ENCODE measurements around the gene CCDC170. TPM values are rescaled to one million over a fixed set of nuclear protein-coding genes. Genes with fewer than 3 reads are reported as not detected.
A peak's percentile ranks its signal among the peaks of the same experiment; 100 is the strongest.

CCDC170 gene
- total RNA-seq, 1 donor from 2014 or later: not detected

DNA sequence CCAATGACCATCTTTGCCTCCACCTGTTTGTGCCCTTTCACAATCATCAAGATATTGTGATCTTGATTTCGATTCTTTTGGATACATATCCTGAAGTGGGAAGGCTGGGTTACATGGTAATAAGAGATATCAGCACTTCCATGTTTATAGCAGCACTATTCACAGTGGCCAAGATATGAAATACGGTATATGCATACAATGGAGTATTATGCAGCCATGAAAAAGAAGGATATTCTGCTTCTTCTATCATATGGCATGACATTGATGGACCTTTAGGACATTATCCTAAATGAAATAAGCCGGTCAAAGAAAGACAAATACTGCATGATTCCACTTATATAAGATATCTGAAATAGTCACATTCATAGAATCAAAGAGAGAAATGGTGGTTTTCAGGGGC is 144.0 kb downstream of the CCDC170 start:
- H3K36me3 ChIP-seq (ENCODE audit: control insufficient read depth, insufficient read depth, low read length): no peaks in the 10 kb centered on the region
- no peak for DNase-seq (ENCODE audit: low read depth)
- no peaks in the 10 kb centered on the region for H3K27me3 ChIP-seq (ENCODE audit: control insufficient read depth, insufficient read depth, low read length)
- no peak for FAIRE-seq
- H3K4me3 ChIP-seq (ENCODE audit: low read depth, low read length): no peak overlapping the region
- TF ChIP-seq, protein P1, sequence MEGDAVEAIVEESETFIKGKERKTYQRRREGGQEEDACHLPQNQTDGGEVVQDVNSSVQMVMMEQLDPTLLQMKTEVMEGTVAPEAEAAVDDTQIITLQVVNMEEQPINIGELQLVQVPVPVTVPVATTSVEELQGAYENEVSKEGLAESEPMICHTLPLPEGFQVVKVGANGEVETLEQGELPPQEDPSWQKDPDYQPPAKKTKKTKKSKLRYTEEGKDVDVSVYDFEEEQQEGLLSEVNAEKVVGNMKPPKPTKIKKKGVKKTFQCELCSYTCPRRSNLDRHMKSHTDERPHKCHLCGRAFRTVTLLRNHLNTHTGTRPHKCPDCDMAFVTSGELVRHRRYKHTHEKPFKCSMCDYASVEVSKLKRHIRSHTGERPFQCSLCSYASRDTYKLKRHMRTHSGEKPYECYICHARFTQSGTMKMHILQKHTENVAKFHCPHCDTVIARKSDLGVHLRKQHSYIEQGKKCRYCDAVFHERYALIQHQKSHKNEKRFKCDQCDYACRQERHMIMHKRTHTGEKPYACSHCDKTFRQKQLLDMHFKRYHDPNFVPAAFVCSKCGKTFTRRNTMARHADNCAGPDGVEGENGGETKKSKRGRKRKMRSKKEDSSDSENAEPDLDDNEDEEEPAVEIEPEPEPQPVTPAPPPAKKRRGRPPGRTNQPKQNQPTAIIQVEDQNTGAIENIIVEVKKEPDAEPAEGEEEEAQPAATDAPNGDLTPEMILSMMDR (IDR thresholded peaks at IDR 0.05; ENCODE audit: insufficient read depth, low read length, severe bottlenecking): no peak

DNA sequence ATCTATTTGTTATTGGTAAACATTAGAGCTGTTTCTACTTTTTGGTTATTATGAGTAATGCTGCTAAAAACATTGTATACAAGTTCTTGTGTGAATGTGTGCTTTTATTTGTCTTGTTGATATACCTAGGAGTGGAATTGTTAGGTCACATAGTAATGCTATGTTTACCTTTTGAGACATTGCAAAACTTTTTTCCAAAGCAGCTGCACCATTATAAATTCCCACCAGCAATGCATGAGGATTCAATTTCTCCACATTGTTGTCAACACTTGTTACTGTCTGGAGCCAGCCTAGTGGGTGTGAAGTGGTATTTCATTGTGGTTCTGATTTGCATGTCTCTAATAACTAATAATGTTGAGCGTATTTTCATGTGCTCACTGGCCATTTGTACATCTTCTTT is 145.9 kb downstream of the CCDC170 start:
- no peak overlapping the region for H3K4me3 ChIP-seq (ENCODE audit: low read depth, low read length)
- DNase-seq (ENCODE audit: low read depth) (no peak), FAIRE-seq (no peak)
- H3K27me3 ChIP-seq (ENCODE audit: control insufficient read depth, insufficient read depth, low read length): no peaks in the 10 kb centered on the region
- H3K36me3 ChIP-seq (ENCODE audit: control insufficient read depth, insufficient read depth, low read length): no peaks in the 10 kb centered on the region
- TF ChIP-seq, protein P1 (IDR thresholded peaks at IDR 0.05; ENCODE audit: insufficient read depth, low read length, severe bottlenecking): no peak

DNA sequence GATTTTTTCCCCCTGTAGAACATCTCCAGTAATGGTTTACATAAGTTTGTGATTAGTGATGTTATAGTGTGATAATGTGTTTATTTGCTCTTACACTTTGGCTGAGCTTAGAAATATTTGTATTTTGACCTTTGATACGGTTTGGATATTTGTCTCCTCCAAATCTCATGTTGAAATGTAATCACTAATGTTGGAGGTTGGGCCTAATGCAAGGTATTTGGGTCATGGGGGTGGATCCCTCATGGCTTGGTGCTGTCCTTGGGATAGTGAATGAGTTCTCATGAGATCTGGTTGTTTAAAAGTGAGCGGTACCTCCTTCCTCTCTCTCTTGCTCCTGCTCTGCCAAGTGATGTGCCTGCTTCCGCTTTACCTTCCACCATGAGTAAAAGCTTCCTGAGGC is 147.2 kb downstream of the CCDC170 start:
- no peaks in the 10 kb centered on the region for H3K27me3 ChIP-seq (ENCODE audit: control insufficient read depth, insufficient read depth, low read length)
- H3K4me3 ChIP-seq (ENCODE audit: low read depth, low read length): no peak overlapping the region
- no peak for FAIRE-seq
- H3K36me3 ChIP-seq (ENCODE audit: control insufficient read depth, insufficient read depth, low read length): no peaks in the 10 kb centered on the region
- no peak for DNase-seq (ENCODE audit: low read depth)
- TF ChIP-seq, protein P1 (IDR thresholded peaks at IDR 0.05; ENCODE audit: insufficient read depth, low read length, severe bottlenecking): no peak

DNA sequence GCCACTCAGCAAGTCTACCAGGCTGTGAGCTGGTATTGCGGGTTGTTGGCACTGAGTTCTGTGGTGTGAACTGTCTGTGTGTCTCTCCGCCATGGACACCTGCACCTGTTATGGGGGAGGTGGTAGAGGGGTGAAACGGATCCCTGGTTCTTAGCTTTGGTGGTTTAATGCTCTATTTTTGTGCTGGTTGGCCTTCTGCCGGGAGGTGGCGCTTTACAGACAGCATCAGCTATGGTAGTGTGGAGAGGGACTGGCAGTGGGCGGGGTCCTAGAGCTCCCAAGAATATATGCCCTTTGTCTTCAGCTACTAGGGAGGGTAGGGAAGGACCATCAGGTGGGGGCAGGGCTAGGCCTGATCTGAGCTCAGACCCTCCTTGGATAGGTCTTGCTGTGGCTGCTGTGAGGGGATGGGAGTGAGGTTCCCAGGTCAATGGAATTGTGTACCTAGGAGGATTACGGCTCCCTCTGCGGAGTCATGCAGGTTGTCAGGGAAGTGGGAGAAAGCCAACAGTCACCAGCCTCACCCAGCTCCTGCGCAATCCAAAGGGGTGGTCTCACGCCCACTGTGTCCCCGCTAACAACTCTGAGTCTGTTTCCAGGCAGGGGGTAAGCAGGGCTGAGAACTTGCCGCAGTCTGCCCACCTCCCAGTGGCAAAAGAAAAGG is 154.3 kb downstream of the CCDC170 start:
- Histone ChIP-seq H3K4me3 (ENCODE audit: low read depth, low read length) (no peak overlapping the region), H3K27me3 (ENCODE audit: control insufficient read depth, insufficient read depth, low read length) (no peaks in the 10 kb centered on the region), H3K36me3 (ENCODE audit: control insufficient read depth, insufficient read depth, low read length) (no peaks in the 10 kb centered on the region)
- TF ChIP-seq, protein P1 (IDR thresholded peaks at IDR 0.05; ENCODE audit: insufficient read depth, low read length, severe bottlenecking): peak; percentile 57
- no peak for FAIRE-seq
- no peak for DNase-seq (ENCODE audit: low read depth)

DNA sequence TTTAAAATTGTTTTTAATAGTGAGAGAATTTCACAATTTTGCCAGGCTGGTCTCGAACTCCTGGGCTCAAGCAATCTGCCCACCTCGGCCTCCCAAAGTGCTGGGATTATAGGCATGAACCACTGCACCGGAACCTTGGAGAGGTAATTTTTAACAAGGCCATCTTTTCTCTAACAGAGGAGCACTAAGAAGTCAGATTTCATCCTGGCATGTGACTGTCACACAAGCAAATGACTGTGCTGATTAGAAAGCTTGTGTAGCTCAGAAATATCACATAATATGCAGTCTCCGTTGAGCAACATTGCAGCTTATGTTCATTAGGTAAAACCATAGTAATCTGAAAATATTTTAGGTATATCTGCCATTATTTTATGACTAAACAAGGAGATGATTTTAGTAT is 156.0 kb downstream of the CCDC170 start:
- Histone ChIP-seq H3K36me3 (ENCODE audit: control insufficient read depth, insufficient read depth, low read length) (no peaks in the 10 kb centered on the region), H3K27me3 (ENCODE audit: control insufficient read depth, insufficient read depth, low read length) (no peaks in the 10 kb centered on the region), H3K4me3 (ENCODE audit: low read depth, low read length) (no peak overlapping the region)
- DNase-seq (ENCODE audit: low read depth): no peak
- no peak for FAIRE-seq
- TF ChIP-seq, protein P1 (IDR thresholded peaks at IDR 0.05; ENCODE audit: insufficient read depth, low read length, severe bottlenecking): no peak

DNA sequence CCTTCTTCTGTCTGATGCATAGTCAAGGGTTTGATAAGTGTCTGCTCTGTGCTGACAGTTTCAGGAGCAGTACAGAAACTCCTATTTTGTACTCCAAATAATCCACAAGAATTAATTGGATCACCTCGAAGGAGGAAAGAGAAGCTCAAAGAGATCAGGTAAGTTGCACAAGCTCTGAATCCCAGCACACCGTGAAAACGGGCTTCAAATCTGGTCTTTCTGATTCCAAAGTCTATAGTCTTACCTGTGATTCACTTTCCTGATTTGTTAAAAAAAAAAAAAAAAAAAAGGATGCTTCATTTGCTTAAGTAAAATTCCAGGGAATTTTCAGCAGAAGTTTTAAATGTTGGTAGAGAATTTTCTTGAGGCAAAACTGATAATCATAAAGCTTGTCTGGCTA is 157.8 kb downstream of the CCDC170 start:
- FAIRE-seq (no peak), DNase-seq (ENCODE audit: low read depth) (no peak)
- no peak overlapping the region for H3K4me3 ChIP-seq (ENCODE audit: low read depth, low read length)
- H3K36me3 ChIP-seq (ENCODE audit: control insufficient read depth, insufficient read depth, low read length): no peaks in the 10 kb centered on the region
- TF ChIP-seq, protein P1 (IDR thresholded peaks at IDR 0.05; ENCODE audit: insufficient read depth, low read length, severe bottlenecking): no peak
- H3K27me3 ChIP-seq (ENCODE audit: control insufficient read depth, insufficient read depth, low read length): no peaks in the 10 kb centered on the region
